Measurements from ENCODE around the gene CSRNP3. TPM values are rescaled to one million over a fixed set of nuclear protein-coding genes. Genes with fewer than 3 reads are reported as not detected.

CSRNP3 gene
- total and polyA plus RNA-seq, 4 donors: 0.20 to 5.4 (median 2.1) TPM

DNA sequence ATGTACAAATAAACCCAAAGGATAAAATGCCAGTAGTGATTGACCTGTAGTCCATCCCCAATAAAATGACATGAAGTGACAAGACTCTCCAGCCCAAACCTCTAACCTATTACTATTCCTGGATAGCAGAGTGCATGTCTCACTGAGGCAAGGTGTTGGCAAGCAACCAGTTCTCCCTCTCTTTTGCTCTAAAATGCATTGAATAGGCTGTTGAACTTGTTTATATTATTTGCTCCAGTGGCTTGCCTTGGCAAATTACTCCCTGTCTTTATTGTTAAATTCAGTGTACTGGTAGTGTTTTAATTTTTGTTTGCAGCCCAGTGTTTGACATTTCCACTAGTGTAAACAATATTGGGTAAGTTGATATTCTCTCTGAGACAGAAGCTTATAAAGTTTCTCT lies 70.5 kb downstream of the CSRNP3 start:
- no peaks in the 10 kb centered on the region for H3K4me1 ChIP-seq (ENCODE audit: control insufficient read depth in 1 of 2, insufficient read depth in 2 of 2, low read length in 2 of 2)
- no peak overlapping the region for H3K27ac ChIP-seq (ENCODE audit: low read depth in 1 of 2, low read length in 2 of 2)
- no peaks in the 10 kb centered on the region for H3K36me3 ChIP-seq (ENCODE audit: control insufficient read depth in 1 of 2, insufficient read depth in 2 of 2, low read length in 1 of 2)
- no peak for DNase-seq
- no peak for ATAC-seq (ENCODE audit: low FRiP score)
- intact Hi-C loops (cut with DNase I): no loop called here
- no peaks in the 10 kb centered on the region for H3K27me3 ChIP-seq (ENCODE audit: control insufficient read depth in 1 of 2, insufficient read depth in 2 of 2, low read length in 1 of 2)
- no peaks in the 10 kb centered on the region for H3K9me3 ChIP-seq (ENCODE audit: control insufficient read depth, low read length)
- H3K4me3 ChIP-seq (ENCODE audit: low read length in 2 of 2): no peak overlapping the region

DNA sequence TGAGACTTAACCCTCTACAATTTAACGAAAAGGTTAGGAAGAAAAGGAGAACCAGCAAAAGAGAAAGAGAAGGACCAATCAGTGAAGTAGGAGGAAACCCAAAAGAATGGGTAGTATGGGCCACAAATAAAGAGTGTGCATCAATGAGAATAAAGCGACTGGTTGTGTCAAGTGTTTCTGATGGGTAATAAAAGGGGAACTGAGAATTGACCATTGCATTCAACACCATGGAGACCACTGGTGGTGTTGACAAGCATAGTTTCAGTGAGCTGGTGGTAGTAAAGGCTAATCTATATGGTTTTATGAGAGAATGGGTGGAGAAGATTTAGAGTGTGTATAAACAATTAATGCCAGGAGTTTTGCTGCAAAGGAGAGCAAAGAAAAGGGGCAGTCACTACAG lies 75.4 kb downstream of the CSRNP3 start:
- H3K27ac ChIP-seq (ENCODE audit: low read depth in 1 of 2, low read length in 2 of 2): no peak overlapping the region
- DNase-seq: no peak
- no peaks in the 10 kb centered on the region for H3K36me3 ChIP-seq (ENCODE audit: control insufficient read depth in 1 of 2, insufficient read depth in 2 of 2, low read length in 1 of 2)
- H3K27me3 ChIP-seq (ENCODE audit: control insufficient read depth in 1 of 2, insufficient read depth in 2 of 2, low read length in 1 of 2): no peaks in the 10 kb centered on the region
- H3K4me3 ChIP-seq (ENCODE audit: low read length in 2 of 2): no peak overlapping the region
- intact Hi-C loops (cut with DNase I): no loop called here
- WGBS, 2 donors: 94% methylated on average over 2 of the region's 2 CpGs
- ATAC-seq (ENCODE audit: low FRiP score): no peak
- no peaks in the 10 kb centered on the region for H3K4me1 ChIP-seq (ENCODE audit: control insufficient read depth in 1 of 2, insufficient read depth in 2 of 2, low read length in 2 of 2)
- no peaks in the 10 kb centered on the region for H3K9me3 ChIP-seq (ENCODE audit: control insufficient read depth, low read length)

DNA sequence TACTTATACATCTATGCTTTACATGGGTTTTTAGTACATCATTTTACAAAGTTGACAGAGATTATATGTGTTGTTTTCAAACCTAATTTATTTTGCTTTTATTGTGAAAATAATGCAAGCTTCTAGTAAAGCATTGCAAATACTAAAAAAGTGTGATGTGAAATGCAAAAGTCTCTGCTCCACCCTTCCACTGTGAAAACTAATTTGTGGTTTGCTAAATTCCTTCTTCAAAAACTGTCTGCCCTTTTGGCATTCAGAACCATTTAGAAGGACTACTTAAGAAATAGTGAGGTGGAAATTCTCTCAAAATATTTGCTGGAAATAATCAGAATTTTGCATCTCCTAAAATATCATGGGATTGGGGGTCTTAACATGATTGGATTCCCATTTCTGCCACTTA lies 78.4 kb downstream of the CSRNP3 start:
- DNase-seq (no peak), ATAC-seq (ENCODE audit: low FRiP score) (no peak)
- H3K4me3 ChIP-seq (ENCODE audit: low read length in 2 of 2): no peak overlapping the region
- no peaks in the 10 kb centered on the region for H3K9me3 ChIP-seq (ENCODE audit: control insufficient read depth, low read length)
- H3K4me1 ChIP-seq (ENCODE audit: control insufficient read depth in 1 of 2, insufficient read depth in 2 of 2, low read length in 2 of 2): peaks cover 0 to 5% of the 10 kb centered on the region in 2 donors
- H3K27ac ChIP-seq (ENCODE audit: low read depth in 1 of 2, low read length in 2 of 2): no peak overlapping the region
- no peaks in the 10 kb centered on the region for H3K36me3 ChIP-seq (ENCODE audit: control insufficient read depth in 1 of 2, insufficient read depth in 2 of 2, low read length in 1 of 2)
- H3K27me3 ChIP-seq (ENCODE audit: control insufficient read depth in 1 of 2, insufficient read depth in 2 of 2, low read length in 1 of 2): no peaks in the 10 kb centered on the region
- intact Hi-C loops (cut with DNase I): no loop called here

DNA sequence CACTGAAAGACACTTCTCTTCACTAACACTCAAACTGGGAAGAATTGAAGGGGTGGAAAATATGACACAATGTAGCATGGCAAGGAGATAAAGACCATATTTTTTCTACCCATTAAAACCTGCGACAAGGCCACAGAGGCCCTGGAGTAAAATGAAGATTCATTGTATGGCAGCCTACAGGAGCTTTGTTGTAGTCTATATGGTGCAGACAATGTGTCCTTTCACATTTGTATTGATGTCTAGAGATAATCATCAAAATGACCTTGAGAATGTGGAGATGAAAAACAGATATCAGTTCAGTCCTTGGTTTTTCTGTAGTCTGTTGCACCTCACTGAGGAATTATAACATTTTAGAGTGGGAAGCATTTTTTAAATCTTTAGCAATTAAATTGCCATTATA lies 80.1 kb downstream of the CSRNP3 start:
- Histone ChIP-seq H3K27me3 (ENCODE audit: control insufficient read depth in 1 of 2, insufficient read depth in 2 of 2, low read length in 1 of 2) (no peaks in the 10 kb centered on the region), H3K9me3 (ENCODE audit: control insufficient read depth, low read length) (no peaks in the 10 kb centered on the region), H3K4me1 (ENCODE audit: control insufficient read depth in 1 of 2, insufficient read depth in 2 of 2, low read length in 2 of 2) (peaks cover 0 to 5% of the 10 kb centered on the region in 2 donors), H3K36me3 (ENCODE audit: control insufficient read depth in 1 of 2, insufficient read depth in 2 of 2, low read length in 1 of 2) (no peaks in the 10 kb centered on the region), H3K4me3 (ENCODE audit: low read length in 2 of 2) (no peak overlapping the region), H3K27ac (ENCODE audit: low read depth in 1 of 2, low read length in 2 of 2) (no peak overlapping the region)
- intact Hi-C loops (cut with DNase I): no loop called here
- ATAC-seq (ENCODE audit: low FRiP score): no peak
- 90 to 92% methylated on average over 1 of the region's 1 CpG for WGBS, 2 donors
- no peak for DNase-seq

GRCh38 chr2:165558832-165559231 lies 89.3 kb downstream of the CSRNP3 start:
- no peaks in the 10 kb centered on the region for H3K36me3 ChIP-seq (ENCODE audit: control insufficient read depth in 1 of 2, insufficient read depth in 2 of 2, low read length in 1 of 2)
- no peak for DNase-seq
- WGBS, 2 donors: 89 to 91% methylated on average over 2 of the region's 2 CpGs
- intact Hi-C loops (cut with DNase I): no loop called here
- no peaks in the 10 kb centered on the region for H3K9me3 ChIP-seq (ENCODE audit: control insufficient read depth, low read length)
- no peaks in the 10 kb centered on the region for H3K27me3 ChIP-seq (ENCODE audit: control insufficient read depth in 1 of 2, insufficient read depth in 2 of 2, low read length in 1 of 2)
- H3K4me3 ChIP-seq (ENCODE audit: low read length in 2 of 2): no peak overlapping the region
- no peak overlapping the region for H3K27ac ChIP-seq (ENCODE audit: low read depth in 1 of 2, low read length in 2 of 2)
- no peaks in the 10 kb centered on the region for H3K4me1 ChIP-seq (ENCODE audit: control insufficient read depth in 1 of 2, insufficient read depth in 2 of 2, low read length in 2 of 2)
- ATAC-seq (ENCODE audit: low FRiP score): no peak

GRCh38 chr2:165560377-165560988 lies 91.0 kb downstream of the CSRNP3 start:
- no peak for DNase-seq
- Histone ChIP-seq H3K27me3 (ENCODE audit: control insufficient read depth in 1 of 2, insufficient read depth in 2 of 2, low read length in 1 of 2) (no peaks in the 10 kb centered on the region), H3K4me1 (ENCODE audit: control insufficient read depth in 1 of 2, insufficient read depth in 2 of 2, low read length in 2 of 2) (no peaks in the 10 kb centered on the region), H3K4me3 (ENCODE audit: low read length in 2 of 2) (no peak overlapping the region), H3K9me3 (ENCODE audit: control insufficient read depth, low read length) (no peaks in the 10 kb centered on the region), H3K36me3 (ENCODE audit: control insufficient read depth in 1 of 2, insufficient read depth in 2 of 2, low read length in 1 of 2) (no peaks in the 10 kb centered on the region), H3K27ac (ENCODE audit: low read depth in 1 of 2, low read length in 2 of 2) (no peak overlapping the region)
- ATAC-seq (ENCODE audit: low FRiP score): no peak
- 90 to 95% methylated on average over 4 of the region's 4 CpGs for WGBS, 2 donors
- intact Hi-C loops (cut with DNase I): no loop called here

- Histone ChIP-seq H3K36me3 (ENCODE audit: control insufficient read depth in 1 of 2, insufficient read depth in 2 of 2, low read length in 1 of 2) (no peaks in the 10 kb centered on the region), H3K27ac (ENCODE audit: low read depth in 1 of 2, low read length in 2 of 2) (no peak overlapping the region), H3K4me3 (ENCODE audit: low read length in 2 of 2) (no peak overlapping the region), H3K4me1 (ENCODE audit: control insufficient read depth in 1 of 2, insufficient read depth in 2 of 2, low read length in 2 of 2) (no peaks in the 10 kb centered on the region), H3K27me3 (ENCODE audit: control insufficient read depth in 1 of 2, insufficient read depth in 2 of 2, low read length in 1 of 2) (no peaks in the 10 kb centered on the region), H3K9me3 (ENCODE audit: control insufficient read depth, low read length) (no peaks in the 10 kb centered on the region)
- WGBS, 2 donors: 49% methylated on average over 1 of the region's 1 CpG
- DNase-seq (no peak), ATAC-seq (ENCODE audit: low FRiP score) (no peak)
- intact Hi-C loops (cut with DNase I): no loop called here
Observed at GRCh38 chr2:165561516-165561915, 92.0 kb downstream of the CSRNP3 start.

- H3K27me3 ChIP-seq (ENCODE audit: control insufficient read depth in 1 of 2, insufficient read depth in 2 of 2, low read length in 1 of 2): no peaks in the 10 kb centered on the region
Observed at GRCh38 chr2:165562233-165562632, 92.7 kb downstream of the CSRNP3 start.

DNA sequence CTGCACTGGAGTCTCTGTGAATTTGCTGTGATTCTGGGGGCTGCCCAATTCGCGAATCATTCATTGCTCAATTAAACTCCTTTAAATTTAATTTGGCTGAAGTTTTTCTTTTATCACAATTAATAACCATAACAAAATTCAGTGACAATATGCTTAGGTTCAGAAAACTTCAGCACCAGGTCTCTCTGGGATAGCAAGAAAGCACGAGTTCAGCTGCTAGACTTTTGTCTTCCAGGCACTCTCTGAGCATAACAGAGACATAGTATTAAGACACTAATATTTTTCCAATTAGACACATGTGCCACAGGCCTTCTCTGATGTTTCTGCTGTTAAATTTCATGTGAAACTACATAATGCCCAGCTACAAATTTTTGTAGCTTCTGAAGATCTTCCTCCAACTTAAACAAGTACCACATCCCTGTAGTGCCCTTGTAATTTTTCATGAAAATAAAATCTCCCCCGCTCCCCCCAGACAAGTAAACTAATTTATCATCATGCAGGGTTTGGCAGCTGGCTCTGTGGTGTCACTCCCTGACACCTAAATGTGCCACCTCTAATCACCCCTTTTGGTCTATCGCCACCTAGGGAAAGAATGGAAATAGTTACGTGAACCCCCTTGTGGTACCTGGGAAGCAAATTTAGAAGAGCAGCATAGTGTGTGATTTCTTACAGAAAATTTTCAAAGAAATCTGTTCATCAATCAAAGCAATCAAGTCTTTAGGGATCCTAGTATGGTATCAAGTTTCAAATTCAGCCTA lies 94.1 kb downstream of the CSRNP3 start:
- H3K27ac ChIP-seq (ENCODE audit: low read depth in 1 of 2, low read length in 2 of 2): no peak overlapping the region
- H3K36me3 ChIP-seq (ENCODE audit: control insufficient read depth in 1 of 2, insufficient read depth in 2 of 2, low read length in 1 of 2): no peaks in the 10 kb centered on the region
- no peaks in the 10 kb centered on the region for H3K4me1 ChIP-seq (ENCODE audit: control insufficient read depth in 1 of 2, insufficient read depth in 2 of 2, low read length in 2 of 2)
- no peak for DNase-seq
- H3K9me3 ChIP-seq (ENCODE audit: control insufficient read depth, low read length): no peaks in the 10 kb centered on the region
- WGBS, 2 donors: 94 to 96% methylated on average over 6 of the region's 6 CpGs
- no peak overlapping the region for H3K4me3 ChIP-seq (ENCODE audit: low read length in 2 of 2)
- H3K27me3 ChIP-seq (ENCODE audit: control insufficient read depth in 1 of 2, insufficient read depth in 2 of 2, low read length in 1 of 2): no peaks in the 10 kb centered on the region
- ATAC-seq (ENCODE audit: low FRiP score): no peak
- intact Hi-C loops (cut with DNase I): no loop called here

More at GRCh38 chr2:165562233-165562632, 92.7 kb downstream of the CSRNP3 start:
- Histone ChIP-seq H3K27ac (ENCODE audit: low read depth in 1 of 2, low read length in 2 of 2) (no peak overlapping the region), H3K36me3 (ENCODE audit: control insufficient read depth in 1 of 2, insufficient read depth in 2 of 2, low read length in 1 of 2) (no peaks in the 10 kb centered on the region), H3K4me1 (ENCODE audit: control insufficient read depth in 1 of 2, insufficient read depth in 2 of 2, low read length in 2 of 2) (no peaks in the 10 kb centered on the region), H3K4me3 (ENCODE audit: low read length in 2 of 2) (no peak overlapping the region), H3K9me3 (ENCODE audit: control insufficient read depth, low read length) (no peaks in the 10 kb centered on the region)
- no peak for DNase-seq
- no peak for ATAC-seq (ENCODE audit: low FRiP score)
- intact Hi-C loops (cut with DNase I): no loop called here
